ENCODE measurements around the gene ANKRD39.
A peak's percentile ranks its signal among the peaks of the same experiment; 100 is the strongest.

The ANKRD39 gene

DNA sequence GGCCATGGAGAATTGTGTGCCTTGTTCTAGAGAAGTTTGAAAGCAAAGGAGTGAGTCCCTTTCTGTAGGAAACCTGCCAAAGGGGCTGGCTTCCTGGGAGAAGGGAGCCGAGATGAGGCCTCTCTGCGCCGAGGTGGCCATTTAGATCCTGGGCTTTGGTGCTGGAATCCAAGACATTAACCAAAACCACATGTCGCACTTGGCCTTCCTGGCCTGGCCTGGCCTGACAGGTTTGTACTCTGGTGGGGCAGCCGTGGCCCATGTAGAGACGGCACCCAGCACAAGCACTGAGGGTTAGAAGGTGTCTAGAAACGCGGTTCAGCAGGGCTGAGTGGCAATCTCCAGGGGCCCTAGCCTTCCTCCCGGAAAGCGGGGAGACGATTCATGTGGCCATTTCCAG, 34.6 kb downstream of the ANKRD39 start:
- CTCF ChIA-PET, result no interaction called here
- 87% methylated on average over 9 of the region's 11 CpGs for WGBS (ENCODE audit: insufficient coverage)
- peaks cover 7 to 69% (median 51%) of the 10 kb centered on the region in 4 experiments for H3K36me3 ChIP-seq (ENCODE audit: control insufficient read depth in 4 of 4, insufficient read depth in 4 of 4, low read length in 3 of 4)

DNA sequence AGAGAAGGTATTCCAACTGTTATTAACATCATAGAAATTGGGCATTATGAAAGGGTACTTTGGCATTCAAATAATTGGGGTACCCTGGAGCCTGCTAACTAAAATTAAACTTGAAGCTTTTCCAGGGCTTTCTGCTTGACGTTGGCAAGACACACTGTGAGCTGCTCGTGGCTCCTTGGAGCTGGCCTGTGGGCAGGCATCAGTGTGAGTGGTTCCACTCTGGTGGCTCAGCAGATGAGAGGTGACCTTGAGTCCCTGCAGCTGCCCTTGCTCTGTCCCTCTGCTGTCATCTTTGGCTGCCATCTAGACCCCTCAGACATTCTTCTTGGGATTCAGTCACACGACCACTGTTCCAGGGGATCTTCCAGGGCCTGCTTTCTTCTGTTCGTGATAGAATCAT, 35.0 kb downstream of the ANKRD39 start:
- Histone ChIP-seq H3K36me3 (ENCODE audit: control insufficient read depth in 4 of 4, insufficient read depth in 4 of 4, low read length in 3 of 4) (peaks cover 3 to 65% (median 48%) of the 10 kb centered on the region in 4 experiments), H3K27ac (ENCODE audit: insufficient read depth in 1 of 2, low read depth in 1 of 2, low read length in 2 of 2, poor library complexity in 1 of 2, severe bottlenecking in 2 of 2) (no peak overlapping the region), H3K4me1 (ENCODE audit: control extremely low read depth in 1 of 4, control insufficient read depth in 4 of 4, insufficient read depth in 4 of 4, low read length in 3 of 4) (peaks cover 3 to 36% (median 21%) of the 10 kb centered on the region in 4 experiments), H3K4me3 (ENCODE audit: control insufficient read depth in 1 of 7, extremely low read depth in 1 of 7, insufficient read depth in 4 of 7, low read depth in 2 of 7, low read length in 6 of 7) (no peak overlapping the region), H3K9me3 (ENCODE audit: control extremely low read depth in 1 of 5, control insufficient read depth in 4 of 5, insufficient read depth in 2 of 5, low read depth in 1 of 5, low read length in 4 of 5) (no peaks in the 10 kb centered on the region), H3K27me3 (replicated peaks in 2 of 5; ENCODE audit: control insufficient read depth in 4 of 5, insufficient read depth in 5 of 5, low read length in 4 of 5) (no peaks in the 10 kb centered on the region)
- POLR2A ChIA-PET, result no interaction called here
- DNase-seq, result no peak
- CTCF ChIA-PET, result interaction anchor here (0.8 kb wide), 1 partner anchor 31 kb away, joined by 3 read pairs; no protein-coding TSS in a partner anchor
- 98% methylated on average over 4 of the region's 4 CpGs for WGBS (ENCODE audit: insufficient coverage)

More for the DNA sequence above, 34.6 kb downstream of the ANKRD39 start:
- no peak overlapping the region for H3K27ac ChIP-seq (ENCODE audit: insufficient read depth in 1 of 2, low read depth in 1 of 2, low read length in 2 of 2, poor library complexity in 1 of 2, severe bottlenecking in 2 of 2)
- H3K4me3 ChIP-seq (ENCODE audit: control insufficient read depth in 1 of 7, extremely low read depth in 1 of 7, insufficient read depth in 4 of 7, low read depth in 2 of 7, low read length in 6 of 7), result no peak overlapping the region
- POLR2A ChIA-PET, result no interaction called here
- no peaks in the 10 kb centered on the region for H3K9me3 ChIP-seq (ENCODE audit: control extremely low read depth in 1 of 5, control insufficient read depth in 4 of 5, insufficient read depth in 2 of 5, low read depth in 1 of 5, low read length in 4 of 5)
- H3K27me3 ChIP-seq (replicated peaks in 2 of 5; ENCODE audit: control insufficient read depth in 4 of 5, insufficient read depth in 5 of 5, low read length in 4 of 5), result no peaks in the 10 kb centered on the region
- H3K4me1 ChIP-seq (ENCODE audit: control extremely low read depth in 1 of 4, control insufficient read depth in 4 of 4, insufficient read depth in 4 of 4, low read length in 3 of 4), result peaks cover 3 to 32% (median 17%) of the 10 kb centered on the region in 4 experiments
- DNase-seq, result no peak

DNA sequence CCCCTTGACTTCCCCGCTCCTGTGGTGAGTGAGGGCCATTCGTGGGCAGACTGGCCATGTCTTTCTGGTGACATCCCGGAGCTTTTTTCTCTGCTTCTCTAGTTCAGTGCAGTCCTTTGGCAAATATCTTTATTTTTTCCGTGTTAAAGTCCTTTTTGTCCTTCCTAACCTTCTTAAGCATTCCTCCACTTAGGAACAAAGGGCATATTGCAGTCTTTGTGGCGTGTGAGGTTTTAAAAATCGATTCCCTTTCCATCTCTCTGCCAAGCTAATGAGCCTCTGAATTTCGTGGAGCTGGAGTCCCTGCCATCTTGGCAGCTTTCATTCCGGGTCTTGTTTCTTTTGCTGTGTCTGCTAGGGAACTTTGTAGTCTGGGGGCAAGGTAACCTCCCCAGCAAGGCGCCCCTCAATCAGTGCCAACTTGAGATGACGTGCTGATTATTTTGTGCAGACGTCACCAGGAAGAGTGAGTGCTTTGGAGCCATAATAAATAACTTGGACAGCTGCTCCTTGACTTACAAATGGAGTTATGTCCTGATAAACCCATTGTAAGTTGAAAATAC, 36.6 kb downstream of the ANKRD39 start:
- H3K9me3 ChIP-seq (ENCODE audit: control extremely low read depth in 1 of 5, control insufficient read depth in 4 of 5, insufficient read depth in 2 of 5, low read depth in 1 of 5, low read length in 4 of 5), result no peaks in the 10 kb centered on the region
- no peaks in the 10 kb centered on the region for H3K27me3 ChIP-seq (replicated peaks in 2 of 5; ENCODE audit: control insufficient read depth in 4 of 5, insufficient read depth in 5 of 5, low read length in 4 of 5)
- DNase-seq, result no peak
- WGBS (ENCODE audit: insufficient coverage), result 87% methylated on average over 9 of the region's 11 CpGs
- H3K4me3 ChIP-seq (ENCODE audit: control insufficient read depth in 1 of 7, extremely low read depth in 1 of 7, insufficient read depth in 4 of 7, low read depth in 2 of 7, low read length in 6 of 7), result peak overlapping the region in 1 of 7 experiments; percentile 5
- no peak overlapping the region for H3K27ac ChIP-seq (ENCODE audit: insufficient read depth in 1 of 2, low read depth in 1 of 2, low read length in 2 of 2, poor library complexity in 1 of 2, severe bottlenecking in 2 of 2)
- POLR2A ChIA-PET, result no interaction called here
- H3K4me1 ChIP-seq (ENCODE audit: control extremely low read depth in 1 of 4, control insufficient read depth in 4 of 4, insufficient read depth in 4 of 4, low read length in 3 of 4), result peaks cover 9 to 46% (median 31%) of the 10 kb centered on the region in 4 experiments
- H3K36me3 ChIP-seq (ENCODE audit: control insufficient read depth in 4 of 4, insufficient read depth in 4 of 4, low read length in 3 of 4), result peaks cover 0 to 52% (median 36%) of the 10 kb centered on the region in 4 experiments
- CTCF ChIA-PET, result interaction anchor here (1.0 to 5.7 kb wide), 3 partner anchors 13 to 140 kb away, joined by 3 to 22 read pairs (median 9); partner anchors contain the start of gene ANKRD39

DNA sequence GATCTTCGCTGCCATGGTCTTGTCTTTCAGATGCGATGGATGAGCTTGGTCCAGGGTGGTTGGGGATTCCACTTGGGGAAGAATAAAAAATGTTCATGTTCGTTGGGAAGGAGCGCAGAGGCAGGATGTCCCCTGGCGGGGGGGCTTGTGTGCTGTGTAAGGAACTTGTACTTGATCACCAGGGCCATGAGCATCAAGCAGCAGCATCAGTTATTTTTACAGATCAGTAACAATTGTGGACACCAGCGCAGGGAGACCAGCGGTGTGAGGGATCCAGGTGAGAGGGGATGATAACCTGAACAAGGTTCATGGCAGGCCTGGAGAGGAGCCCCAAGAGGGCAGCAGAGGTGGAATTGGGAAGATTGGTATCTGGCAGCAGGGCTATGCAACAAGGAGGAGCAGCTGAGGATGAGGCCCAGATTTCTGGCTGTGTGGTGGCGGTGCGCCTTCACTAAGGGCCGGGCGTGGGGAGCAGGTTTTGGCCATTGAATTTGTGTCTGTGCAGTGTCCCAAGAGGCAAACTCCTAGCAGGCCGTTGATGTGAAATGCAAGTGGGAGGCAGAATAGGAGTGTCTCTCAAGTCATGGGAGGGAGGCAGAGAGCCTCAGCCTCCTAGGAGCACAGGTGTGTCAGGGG, 37.8 kb downstream of the ANKRD39 start:
- DNase-seq, result no peak
- ChIA-PET CTCF (interaction anchor here (0.7 to 5.7 kb wide), 5 partner anchors 12 to 141 kb away, joined by 3 to 22 read pairs (median 3); partner anchors contain the start of gene ANKRD39), POLR2A (no interaction called here)
- no peaks in the 10 kb centered on the region for H3K9me3 ChIP-seq (ENCODE audit: control extremely low read depth in 1 of 5, control insufficient read depth in 4 of 5, insufficient read depth in 2 of 5, low read depth in 1 of 5, low read length in 4 of 5)
- WGBS (ENCODE audit: insufficient coverage), result 91% methylated on average over 10 of the region's 12 CpGs
- H3K27ac ChIP-seq (ENCODE audit: insufficient read depth in 1 of 2, low read depth in 1 of 2, low read length in 2 of 2, poor library complexity in 1 of 2, severe bottlenecking in 2 of 2), result no peak overlapping the region
- peaks cover 12 to 52% (median 37%) of the 10 kb centered on the region in 4 experiments for H3K4me1 ChIP-seq (ENCODE audit: control extremely low read depth in 1 of 4, control insufficient read depth in 4 of 4, insufficient read depth in 4 of 4, low read length in 3 of 4)
- peak overlapping the region in 1 of 7 experiments; percentile 52 for H3K4me3 ChIP-seq (ENCODE audit: control insufficient read depth in 1 of 7, extremely low read depth in 1 of 7, insufficient read depth in 4 of 7, low read depth in 2 of 7, low read length in 6 of 7)
- H3K27me3 ChIP-seq (replicated peaks in 2 of 5; ENCODE audit: control insufficient read depth in 4 of 5, insufficient read depth in 5 of 5, low read length in 4 of 5), result no peaks in the 10 kb centered on the region
- H3K36me3 ChIP-seq (ENCODE audit: control insufficient read depth in 4 of 4, insufficient read depth in 4 of 4, low read length in 3 of 4), result peaks cover 0 to 47% (median 28%) of the 10 kb centered on the region in 4 experiments

DNA sequence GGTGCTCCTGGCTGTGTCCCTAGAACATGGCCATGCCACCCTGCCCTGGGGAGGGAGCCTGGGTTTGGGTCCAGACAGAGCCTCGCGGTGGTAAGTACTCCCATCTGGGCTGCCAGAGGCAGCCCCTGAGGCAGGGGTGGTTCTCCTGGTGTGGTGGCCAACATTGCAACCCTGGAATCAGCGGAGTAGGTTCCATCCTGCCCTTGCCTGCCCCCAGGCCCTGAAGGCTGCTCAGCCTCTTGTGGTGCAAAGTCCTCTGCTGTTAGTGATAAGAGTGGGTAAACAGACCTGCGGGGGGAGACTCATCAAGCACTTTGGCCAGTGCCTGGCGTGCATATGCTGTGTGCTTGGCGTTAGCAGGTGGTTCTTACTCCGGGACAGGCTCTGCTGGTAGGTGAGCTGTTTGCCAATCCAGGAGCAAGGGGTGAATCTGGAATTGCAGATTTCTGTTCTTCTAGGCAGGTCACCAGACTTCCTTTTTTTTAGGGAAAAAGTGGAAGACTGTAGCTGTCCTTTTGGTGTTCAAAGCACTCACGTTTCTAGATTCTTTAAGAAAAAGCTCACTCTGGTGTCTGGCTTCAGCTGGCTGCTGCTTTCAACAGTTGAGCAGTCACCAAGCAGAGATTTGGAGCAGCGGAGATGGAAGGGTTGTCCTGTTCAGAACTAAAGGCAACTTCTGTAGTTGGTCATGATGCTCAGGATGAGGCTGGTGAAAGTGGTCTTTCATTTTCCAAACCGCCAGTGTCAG, 38.5 kb downstream of the ANKRD39 start:
- ChIA-PET CTCF (interaction anchor here (0.7 to 5.7 kb wide), 5 partner anchors 13 to 142 kb away, joined by 3 to 22 read pairs (median 3); partner anchors contain the start of gene ANKRD39), POLR2A (no interaction called here)
- H3K4me3 ChIP-seq (ENCODE audit: control insufficient read depth in 1 of 7, extremely low read depth in 1 of 7, insufficient read depth in 4 of 7, low read depth in 2 of 7, low read length in 6 of 7), result peak overlapping the region in 3 of 7 experiments; percentile 32 to 58 (median 52)
- no peaks in the 10 kb centered on the region for H3K9me3 ChIP-seq (ENCODE audit: control extremely low read depth in 1 of 5, control insufficient read depth in 4 of 5, insufficient read depth in 2 of 5, low read depth in 1 of 5, low read length in 4 of 5)
- peaks cover 0 to 40% (median 22%) of the 10 kb centered on the region in 4 experiments for H3K36me3 ChIP-seq (ENCODE audit: control insufficient read depth in 4 of 4, insufficient read depth in 4 of 4, low read length in 3 of 4)
- no peak overlapping the region for H3K27ac ChIP-seq (ENCODE audit: insufficient read depth in 1 of 2, low read depth in 1 of 2, low read length in 2 of 2, poor library complexity in 1 of 2, severe bottlenecking in 2 of 2)
- peaks cover 12 to 53% (median 37%) of the 10 kb centered on the region in 4 experiments for H3K4me1 ChIP-seq (ENCODE audit: control extremely low read depth in 1 of 4, control insufficient read depth in 4 of 4, insufficient read depth in 4 of 4, low read length in 3 of 4)
- DNase-seq, result peak; percentile 43 to 83 (median 70)
- H3K27me3 ChIP-seq (replicated peaks in 2 of 5; ENCODE audit: control insufficient read depth in 4 of 5, insufficient read depth in 5 of 5, low read length in 4 of 5), result no peaks in the 10 kb centered on the region
- 54% methylated on average over 5 of the region's 10 CpGs for WGBS (ENCODE audit: insufficient coverage)

DNA sequence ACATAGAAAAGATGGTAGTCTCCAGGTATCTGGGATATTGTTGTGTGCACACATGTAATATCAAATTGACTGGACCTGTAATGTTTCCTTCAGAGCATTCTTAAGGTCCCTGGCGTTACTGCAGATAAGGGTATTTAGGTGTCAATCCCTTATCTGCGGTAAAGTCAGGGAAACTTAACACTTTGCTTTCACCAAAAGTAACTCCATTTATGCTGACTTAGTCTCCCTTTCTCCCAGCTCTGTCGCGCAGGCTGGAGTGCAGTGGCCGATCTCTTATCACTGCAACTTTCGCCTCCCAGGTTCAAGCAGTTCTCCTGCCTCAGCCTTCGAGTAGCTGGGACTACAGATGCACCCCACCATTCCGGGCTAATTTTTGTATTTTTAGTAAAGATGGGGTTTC, 39.9 kb downstream of the ANKRD39 start:
- 95% methylated on average over 8 of the region's 8 CpGs for whole genome bisulfite sequencing (ENCODE audit: insufficient coverage)
- peaks cover 0 to 28% (median 15%) of the 10 kb centered on the region in 4 experiments for H3K36me3 ChIP-seq (ENCODE audit: control insufficient read depth in 4 of 4, insufficient read depth in 4 of 4, low read length in 3 of 4)
- H3K4me3 ChIP-seq (ENCODE audit: control insufficient read depth in 1 of 7, extremely low read depth in 1 of 7, insufficient read depth in 4 of 7, low read depth in 2 of 7, low read length in 6 of 7), result peak overlapping the region in 5 of 7 experiments; percentile 69 to 90 (median 84)
- H3K27me3 ChIP-seq (replicated peaks in 2 of 5; ENCODE audit: control insufficient read depth in 4 of 5, insufficient read depth in 5 of 5, low read length in 4 of 5), result no peaks in the 10 kb centered on the region
- CTCF ChIA-PET, result interaction anchor here (0.7 to 5.7 kb wide), 4 partner anchors 10 to 54 kb away, joined by 3 to 22 read pairs (median 6); partner anchors contain the start of gene ANKRD39
- no peaks in the 10 kb centered on the region for H3K9me3 ChIP-seq (ENCODE audit: control extremely low read depth in 1 of 5, control insufficient read depth in 4 of 5, insufficient read depth in 2 of 5, low read depth in 1 of 5, low read length in 4 of 5)
- DNase-seq, result no peak
- H3K4me1 ChIP-seq (ENCODE audit: control extremely low read depth in 1 of 4, control insufficient read depth in 4 of 4, insufficient read depth in 4 of 4, low read length in 3 of 4), result peaks cover 12 to 53% (median 37%) of the 10 kb centered on the region in 4 experiments
- POLR2A ChIA-PET, result no interaction called here
- H3K27ac ChIP-seq (ENCODE audit: insufficient read depth in 1 of 2, low read depth in 1 of 2, low read length in 2 of 2, poor library complexity in 1 of 2, severe bottlenecking in 2 of 2), result no peak overlapping the region

All from common myeloid progenitor, CD34-positive (primary cell).